Umbilical cord (tissue), 2 donors: Measurements from ENCODE around the gene VPS11. TPM values are rescaled to one million over a fixed set of nuclear protein-coding genes. Genes with fewer than 3 reads are reported as not detected.

Experiments
- DNase-seq: peaks from one replicate; pipeline ENCODE4 v3.0.0-alpha.2; 2015; ENCODE audit warnings: low spot score
- total RNA-seq: library from RNA; depleted of rRNA; stranded (reverse); fragments of >200 nt; gene quantifications from one replicate; pipeline ENCODE4 v1.2.3, GENCODE V29; 2014; ENCODE audit warnings: low replicate concordance; ENCODE audit not compliant: insufficient read depth

The VPS11 gene
- total RNA-seq, 1 donor from 2014 or later, result 12.8 TPM

- DNase-seq, result peak; percentile 100
Measured at GRCh38 chr11:119121008-119121810, 53.6 kb downstream of the VPS11 start, which contains the start of gene HINFP. TSS of gene HINFP (plus strand) at chr11:119121580. CDS start at chr11:119126945, 5,365 bp downstream.

GRCh38 chr11:119121811-119122124 is 54.1 kb downstream of the VPS11 start:
- DNase-seq, result no peak

GRCh38 chr11:119125821-119126220 is 58.2 kb downstream of the VPS11 start:
- DNase-seq, result no peak

- DNase-seq, result peak; percentile 38
Measured at GRCh38 chr11:119126675-119127268, 59.2 kb downstream of the VPS11 start.

DNA sequence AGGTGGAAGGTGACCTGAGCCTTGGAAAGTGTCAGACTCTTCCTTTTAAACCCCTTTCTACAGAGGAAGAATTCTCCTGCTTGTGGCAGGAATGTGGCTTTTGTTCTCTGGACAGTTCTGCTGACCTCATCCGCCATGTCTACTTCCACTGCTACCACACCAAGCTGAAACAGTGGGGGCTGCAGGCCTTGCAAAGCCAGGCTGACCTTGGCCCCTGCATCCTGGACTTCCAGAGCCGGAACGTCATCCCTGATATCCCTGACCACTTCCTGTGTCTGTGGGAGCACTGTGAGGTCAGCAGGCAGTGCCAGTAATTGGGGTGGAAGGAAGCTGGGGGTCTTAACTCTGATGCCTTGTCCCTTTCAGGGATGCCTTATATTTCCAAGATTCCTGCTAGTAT is 63.0 kb downstream of the VPS11 start:
- no peak for DNase-seq

Other genes with a start within 250 kb of the VPS11 start
- 0.48 TPM for gene CXCR5, start 183.9 kb upstream of the VPS11 start, total RNA-seq
- 15.9 TPM for gene BCL9L, start 141.9 kb upstream of the VPS11 start, total RNA-seq
- not detected for gene UPK2, start 111.5 kb upstream of the VPS11 start, total RNA-seq
- not detected for gene FOXR1, start 96.1 kb upstream of the VPS11 start, total RNA-seq
- 44.1 TPM for gene CENATAC, start 69.7 kb upstream of the VPS11 start, total RNA-seq
- gene RPS25, start 49.5 kb upstream of the VPS11 start, total RNA-seq, result 2,427 TPM
- 62.6 TPM for gene TRAPPC4, start 49.1 kb upstream of the VPS11 start, total RNA-seq
- gene SLC37A4, start 36.9 kb upstream of the VPS11 start, total RNA-seq, result 18.5 TPM
- 31.5 TPM for gene HYOU1, start 10.6 kb upstream of the VPS11 start, total RNA-seq
- 30.1 TPM for gene HMBS, start 17.1 kb downstream of the VPS11 start, total RNA-seq
- gene DPAGT1, start 34.0 kb downstream of the VPS11 start, total RNA-seq, result 29.9 TPM
- gene C2CD2L, start 39.5 kb downstream of the VPS11 start, total RNA-seq, result 1.9 TPM
- gene HINFP, start 53.8 kb downstream of the VPS11 start, total RNA-seq, result 44.8 TPM
- gene ABCG4, start 81.2 kb downstream of the VPS11 start, total RNA-seq, result 0.96 TPM
- gene NLRX1, start 100.9 kb downstream of the VPS11 start, total RNA-seq, result 12.0 TPM
- gene NHERF4, start 117.7 kb downstream of the VPS11 start, total RNA-seq, result not detected
- gene CBL, start 138.5 kb downstream of the VPS11 start, total RNA-seq, result 11.3 TPM
- 879 TPM for gene MCAM, start 249.3 kb downstream of the VPS11 start, total RNA-seq